ENCODE measurements around the gene EIF4H.

GRCh38 chr7:74214816-74215630 lies 40.9 kb downstream of the EIF4H start:
- TF ChIP-seq CTCF (IDR thresholded peaks at IDR 0.05) (no peak), POLR2A (IDR thresholded peaks at IDR 0.05) (no peak)

Measured in transverse colon (tissue), 3 donors.